Suprapubic skin (tissue), 4 donors: ENCODE data around the gene GALR2. TPM values are rescaled to one million over a fixed set of nuclear protein-coding genes. Genes with fewer than 3 reads are reported as not detected.
"Not testable (repeated sequence)": the region's sequence is repeated elsewhere in the genome, so short reads cannot be mapped to it uniquely, and the experiment has no call there.

ENCODE experiments used
- DNase-seq, 2 donors: peaks; one replicate each; pipeline ENCODE4 v3.0.0-alpha.2; 2019; ENCODE audit warnings: low spot score in 2 of 2
- H3K27ac ChIP-seq: fragments of 200-600 bp; sonication (generic); one replicate; pipeline ENCODE4 v1.5.1; 2019
- H3K27me3 ChIP-seq: fragments of 200-600 bp; sonication (generic); one replicate; pipeline ENCODE4 v1.5.1; 2019
- H3K36me3 ChIP-seq: fragments of 200-600 bp; sonication (generic); one replicate; pipeline ENCODE4 v1.5.1; 2019
- H3K4me1 ChIP-seq: fragments of 200-600 bp; sonication (generic); one replicate; pipeline ENCODE4 v1.5.1; 2019
- H3K4me3 ChIP-seq: fragments of 200-600 bp; sonication (generic); one replicate; pipeline ENCODE4 v1.5.1; 2019; ENCODE audit warnings: mild to moderate bottlenecking
- H3K9me3 ChIP-seq: fragments of 200-600 bp; sonication (generic); one replicate; pipeline ENCODE4 v1.5.1; 2019
- EP300 ChIP-seq: sonication (generic); formaldehyde crosslinking; IDR thresholded peaks from one replicate; pipeline ENCODE4 v1.6.1; 2017; ENCODE audit warnings: antibody characterized with exemption
- POLR2A ChIP-seq, 2 donors: fragments of 450-650 bp; IDR thresholded peaks; one replicate each; pipeline ENCODE4 v1.6.1; 2017; ENCODE audit warnings: antibody characterized with exemption in 2 of 2, mild to moderate bottlenecking in 2 of 2, moderate library complexity in 2 of 2
- POLR2AphosphoS5 ChIP-seq, 3 donors: sonication (generic); formaldehyde crosslinking; IDR thresholded peaks; one replicate each; pipeline ENCODE4 v1.6.1; 2017; ENCODE audit warnings: antibody characterized with exemption in 3 of 3
- WGBS: methylation state at CpG from one replicate; pipeline ENCODE4 v1.1.5; 2018; 5-methylcytosine and 5-hydroxymethylcytosine counted together
- total RNA-seq, 4 donors: library from RNA; depleted of rRNA; stranded (reverse); fragments of >200 nt; gene quantifications; one replicate each; pipeline ENCODE4 v1.1.0, GENCODE V29; 2016
- TF ChIP-seq, protein P1 (sequence below), 2 donors: fragments of 200-600 bp in 1 of 2; fragments of 450-650 bp in 1 of 2; sonication (generic) in 1 of 2; IDR thresholded peaks; one replicate each; pipeline ENCODE4 v1.5.1; 2016 to 2019; ENCODE audit warnings: antibody characterized with exemption in 2 of 2, mild to moderate bottlenecking in 1 of 2, moderate library complexity in 1 of 2

Gene GALR2
- total RNA-seq, 4 donors from 2014 or later: 1.2 TPM; not detected in 3

DNA sequence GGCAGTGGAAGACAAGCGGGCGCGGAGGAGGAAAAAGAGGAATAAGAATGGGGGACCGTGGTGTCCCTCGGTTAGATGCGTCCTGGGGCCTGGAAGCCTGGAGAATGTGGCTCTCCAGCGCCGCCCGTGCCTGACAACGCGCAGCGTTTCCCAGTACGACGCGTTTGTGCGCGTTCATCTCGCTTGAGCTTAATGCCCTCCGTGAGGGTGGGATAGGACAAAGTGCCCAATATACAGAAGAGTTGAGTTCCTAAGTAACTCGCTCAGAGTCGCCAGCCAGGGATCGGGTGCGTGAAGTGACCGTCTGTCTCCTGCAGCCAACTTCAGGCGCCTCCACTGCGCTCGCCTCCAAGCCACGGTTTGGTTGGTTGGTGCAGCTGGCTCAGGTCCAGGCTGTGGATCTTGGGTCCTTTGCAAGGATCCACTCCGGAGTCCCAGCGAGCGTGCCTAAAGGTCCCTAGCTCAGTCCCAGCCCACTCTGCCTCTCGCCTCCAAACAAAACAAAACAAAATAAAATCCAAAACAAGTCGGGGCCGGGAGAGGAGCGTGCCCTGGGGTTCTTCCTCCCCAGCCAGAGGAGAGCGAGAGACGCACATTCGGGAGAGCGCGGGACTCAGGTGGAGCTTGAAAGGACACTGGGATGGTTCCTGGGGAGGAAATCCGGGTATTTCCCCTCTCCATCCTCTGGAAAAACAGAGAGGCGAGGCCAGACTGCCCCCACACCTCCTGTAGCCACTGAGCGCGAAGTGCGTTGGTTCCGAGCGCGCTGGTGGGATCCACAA lies 974 bp downstream of the GALR2 start:
- peak overlapping the region; percentile 34 for H3K4me3 ChIP-seq
- DNase-seq: no peak
- H3K27me3 ChIP-seq: peaks cover 64% of the 10 kb centered on the region
- H3K9me3 ChIP-seq: no peaks in the 10 kb centered on the region
- peaks cover 62% of the 10 kb centered on the region for H3K4me1 ChIP-seq
- whole genome bisulfite sequencing: 4% methylated on average over 39 of the region's 48 CpGs
- no peaks in the 10 kb centered on the region for H3K36me3 ChIP-seq
- H3K27ac ChIP-seq: no peak overlapping the region
- TF ChIP-seq, protein P1, sequence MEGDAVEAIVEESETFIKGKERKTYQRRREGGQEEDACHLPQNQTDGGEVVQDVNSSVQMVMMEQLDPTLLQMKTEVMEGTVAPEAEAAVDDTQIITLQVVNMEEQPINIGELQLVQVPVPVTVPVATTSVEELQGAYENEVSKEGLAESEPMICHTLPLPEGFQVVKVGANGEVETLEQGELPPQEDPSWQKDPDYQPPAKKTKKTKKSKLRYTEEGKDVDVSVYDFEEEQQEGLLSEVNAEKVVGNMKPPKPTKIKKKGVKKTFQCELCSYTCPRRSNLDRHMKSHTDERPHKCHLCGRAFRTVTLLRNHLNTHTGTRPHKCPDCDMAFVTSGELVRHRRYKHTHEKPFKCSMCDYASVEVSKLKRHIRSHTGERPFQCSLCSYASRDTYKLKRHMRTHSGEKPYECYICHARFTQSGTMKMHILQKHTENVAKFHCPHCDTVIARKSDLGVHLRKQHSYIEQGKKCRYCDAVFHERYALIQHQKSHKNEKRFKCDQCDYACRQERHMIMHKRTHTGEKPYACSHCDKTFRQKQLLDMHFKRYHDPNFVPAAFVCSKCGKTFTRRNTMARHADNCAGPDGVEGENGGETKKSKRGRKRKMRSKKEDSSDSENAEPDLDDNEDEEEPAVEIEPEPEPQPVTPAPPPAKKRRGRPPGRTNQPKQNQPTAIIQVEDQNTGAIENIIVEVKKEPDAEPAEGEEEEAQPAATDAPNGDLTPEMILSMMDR (IDR thresholded peaks at IDR 0.05): no peak
- TF ChIP-seq EP300: no peak
- TF ChIP-seq POLR2A (IDR thresholded peaks at IDR 0.05): no peak
- TF ChIP-seq POLR2AphosphoS5 (IDR thresholded peaks at IDR 0.05): no peak

DNA sequence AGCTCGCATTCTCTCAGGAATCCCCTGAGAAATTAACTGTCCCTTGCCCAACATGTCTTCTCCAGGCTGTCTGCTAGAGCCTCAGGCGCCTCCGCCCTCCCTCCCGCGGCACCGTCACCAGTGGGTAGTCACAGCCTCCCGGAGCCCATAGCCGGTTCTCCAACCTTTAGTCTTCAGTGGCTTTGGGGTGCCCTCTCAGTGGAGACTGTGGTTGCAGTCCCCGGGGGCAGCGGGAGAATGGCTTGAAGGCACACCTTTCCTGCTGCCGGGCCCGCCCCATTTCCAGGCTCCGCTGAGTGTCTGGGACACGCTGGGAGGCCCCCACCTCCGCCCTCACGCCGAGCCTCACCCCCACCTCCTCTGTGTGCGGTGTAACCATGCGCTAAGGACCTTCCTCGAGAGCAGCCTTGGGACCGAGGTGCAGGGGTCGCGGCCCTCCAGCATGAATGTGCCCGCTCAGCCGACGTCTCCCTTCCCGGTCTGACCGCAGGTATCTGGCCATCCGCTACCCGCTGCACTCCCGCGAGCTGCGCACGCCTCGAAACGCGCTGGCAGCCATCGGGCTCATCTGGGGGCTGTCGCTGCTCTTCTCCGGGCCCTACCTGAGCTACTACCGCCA lies 1.7 kb downstream of the GALR2 start:
- Histone ChIP-seq H3K27me3 (peaks cover 64% of the 10 kb centered on the region), H3K4me3 (peak overlapping the region; percentile 34), H3K36me3 (no peaks in the 10 kb centered on the region), H3K27ac (no peak overlapping the region), H3K4me1 (peaks cover 55% of the 10 kb centered on the region), H3K9me3 (no peaks in the 10 kb centered on the region)
- WGBS: 9% methylated on average over 18 of the region's 41 CpGs
- TF ChIP-seq POLR2AphosphoS5 (IDR thresholded peaks at IDR 0.05) (no peak), POLR2A (IDR thresholded peaks at IDR 0.05) (no peak), EP300 (no peak)
- TF ChIP-seq, protein P1 (IDR thresholded peaks at IDR 0.05): no peak
- no peak for DNase-seq

DNA sequence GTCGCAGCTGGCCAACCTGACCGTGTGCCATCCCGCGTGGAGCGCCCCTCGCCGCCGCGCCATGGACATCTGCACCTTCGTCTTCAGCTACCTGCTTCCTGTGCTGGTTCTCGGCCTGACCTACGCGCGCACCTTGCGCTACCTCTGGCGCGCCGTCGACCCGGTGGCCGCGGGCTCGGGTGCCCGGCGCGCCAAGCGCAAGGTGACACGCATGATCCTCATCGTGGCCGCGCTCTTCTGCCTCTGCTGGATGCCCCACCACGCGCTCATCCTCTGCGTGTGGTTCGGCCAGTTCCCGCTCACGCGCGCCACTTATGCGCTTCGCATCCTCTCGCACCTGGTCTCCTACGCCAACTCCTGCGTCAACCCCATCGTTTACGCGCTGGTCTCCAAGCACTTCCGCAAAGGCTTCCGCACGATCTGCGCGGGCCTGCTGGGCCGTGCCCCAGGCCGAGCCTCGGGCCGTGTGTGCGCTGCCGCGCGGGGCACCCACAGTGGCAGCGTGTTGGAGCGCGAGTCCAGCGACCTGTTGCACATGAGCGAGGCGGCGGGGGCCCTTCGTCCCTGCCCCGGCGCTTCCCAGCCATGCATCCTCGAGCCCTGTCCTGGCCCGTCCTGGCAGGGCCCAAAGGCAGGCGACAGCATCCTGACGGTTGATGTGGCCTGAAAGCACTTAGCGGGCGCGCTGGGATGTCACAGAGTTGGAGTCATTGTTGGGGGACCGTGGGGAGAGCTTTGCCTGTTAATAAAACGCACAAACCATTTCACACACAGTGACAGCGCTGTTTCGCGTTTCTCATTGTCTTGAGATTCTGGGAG lies 2.4 kb downstream of the GALR2 start:
- DNase-seq: no peak
- Histone ChIP-seq H3K9me3 (no peaks in the 10 kb centered on the region), H3K4me1 (peaks cover 49% of the 10 kb centered on the region), H3K27ac (no peak overlapping the region), H3K36me3 (no peaks in the 10 kb centered on the region), H3K4me3 (no peak overlapping the region), H3K27me3 (peaks cover 64% of the 10 kb centered on the region)
- TF ChIP-seq POLR2A (IDR thresholded peaks at IDR 0.05) (no peak), POLR2AphosphoS5 (IDR thresholded peaks at IDR 0.05) (no peak), EP300 (no peak)
- TF ChIP-seq, protein P1 (IDR thresholded peaks at IDR 0.05): no peak
- 0% methylated on average over 2 of the region's 82 CpGs for WGBS

DNA sequence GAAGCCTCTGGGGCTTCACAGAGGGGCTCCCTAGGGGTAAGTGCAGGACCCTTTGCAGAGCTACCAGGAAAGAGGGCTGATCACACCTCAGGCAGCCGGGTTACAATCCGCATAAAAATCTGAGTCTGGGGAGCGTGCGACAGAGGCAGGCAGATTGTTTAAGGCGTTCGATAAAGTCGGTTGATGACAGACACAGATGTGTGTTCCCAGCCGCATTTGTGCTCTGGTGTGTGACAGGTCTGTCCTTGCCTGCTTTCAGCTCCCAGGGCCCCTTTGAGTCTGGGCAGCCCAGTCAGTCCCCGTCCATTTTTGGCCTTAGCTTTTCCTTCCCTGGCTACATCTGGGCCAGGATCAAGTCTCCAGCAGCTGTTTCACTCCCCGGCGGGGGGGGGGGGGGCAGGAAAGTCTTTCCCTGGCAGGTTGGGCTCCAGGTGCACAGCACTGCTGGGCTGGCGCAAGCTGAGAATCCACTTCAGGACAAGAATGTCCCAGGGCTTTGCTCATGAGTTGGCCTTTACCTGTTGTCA lies 3.1 kb downstream of the GALR2 start:
- DNase-seq: no peak
- no peaks in the 10 kb centered on the region for H3K9me3 ChIP-seq
- H3K27ac ChIP-seq: no peak overlapping the region
- no peak overlapping the region for H3K4me3 ChIP-seq
- TF ChIP-seq POLR2AphosphoS5 (IDR thresholded peaks at IDR 0.05) (no peak), EP300 (no peak), POLR2A (IDR thresholded peaks at IDR 0.05) (no peak)
- TF ChIP-seq, protein P1 (IDR thresholded peaks at IDR 0.05): no peak
- WGBS: 27% methylated on average over 12 of the region's 12 CpGs
- peaks cover 47% of the 10 kb centered on the region for H3K4me1 ChIP-seq
- peaks cover 4% of the 10 kb centered on the region for H3K36me3 ChIP-seq
- peaks cover 64% of the 10 kb centered on the region for H3K27me3 ChIP-seq

DNA sequence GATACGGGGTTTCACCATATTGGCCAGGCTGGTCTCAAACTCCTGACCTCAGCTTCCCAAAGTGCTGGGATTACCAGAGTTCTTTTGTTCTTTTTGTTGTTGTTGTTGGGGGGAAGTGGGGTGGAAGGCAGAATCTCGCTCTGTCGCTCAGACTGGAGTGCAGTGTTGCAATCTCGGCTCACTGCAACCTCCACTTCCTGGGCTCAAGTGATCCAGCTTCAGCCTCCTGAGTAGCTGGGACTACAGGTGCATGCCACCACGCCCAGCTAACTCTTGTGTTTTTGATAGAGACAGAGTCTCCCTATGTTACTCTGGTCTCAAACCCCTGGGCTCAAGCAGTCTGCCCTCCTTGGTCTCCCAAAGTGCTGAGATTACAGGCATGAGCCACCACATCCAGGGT lies 3.8 kb downstream of the GALR2 start:
- H3K27me3 ChIP-seq: peaks cover 64% of the 10 kb centered on the region
- H3K9me3 ChIP-seq, DNase-seq, H3K27ac ChIP-seq, H3K4me3 ChIP-seq: not testable (repeated sequence)
- peaks cover 42% of the 10 kb centered on the region for H3K4me1 ChIP-seq
- peaks cover 11% of the 10 kb centered on the region for H3K36me3 ChIP-seq
- 73% methylated on average over 3 of the region's 5 CpGs for WGBS
